Breast epithelium (tissue), 3 donors: Measurements from ENCODE around the gene GPSM1.

Experiments used
- POLR2A ChIP-seq: fragments of 450-650 bp; IDR thresholded peaks from one replicate; pipeline ENCODE4 v1.6.1; 2016; ENCODE audit warnings: antibody characterized with exemption, mild to moderate bottlenecking, moderate library complexity
- TF ChIP-seq, protein P1 (sequence below), 3 donors: fragments of 450-650 bp; IDR thresholded peaks; one replicate each; pipeline ENCODE4 v1.5.1; 2016 to 2017; ENCODE audit warnings: antibody characterized with exemption in 3 of 3, mild to moderate bottlenecking in 3 of 3, moderate library complexity in 3 of 3

GRCh38 chr9:136391737-136392537 is 64.6 kb downstream of the GPSM1 start:
- no peak for TF ChIP-seq POLR2A
- TF ChIP-seq, protein P1, sequence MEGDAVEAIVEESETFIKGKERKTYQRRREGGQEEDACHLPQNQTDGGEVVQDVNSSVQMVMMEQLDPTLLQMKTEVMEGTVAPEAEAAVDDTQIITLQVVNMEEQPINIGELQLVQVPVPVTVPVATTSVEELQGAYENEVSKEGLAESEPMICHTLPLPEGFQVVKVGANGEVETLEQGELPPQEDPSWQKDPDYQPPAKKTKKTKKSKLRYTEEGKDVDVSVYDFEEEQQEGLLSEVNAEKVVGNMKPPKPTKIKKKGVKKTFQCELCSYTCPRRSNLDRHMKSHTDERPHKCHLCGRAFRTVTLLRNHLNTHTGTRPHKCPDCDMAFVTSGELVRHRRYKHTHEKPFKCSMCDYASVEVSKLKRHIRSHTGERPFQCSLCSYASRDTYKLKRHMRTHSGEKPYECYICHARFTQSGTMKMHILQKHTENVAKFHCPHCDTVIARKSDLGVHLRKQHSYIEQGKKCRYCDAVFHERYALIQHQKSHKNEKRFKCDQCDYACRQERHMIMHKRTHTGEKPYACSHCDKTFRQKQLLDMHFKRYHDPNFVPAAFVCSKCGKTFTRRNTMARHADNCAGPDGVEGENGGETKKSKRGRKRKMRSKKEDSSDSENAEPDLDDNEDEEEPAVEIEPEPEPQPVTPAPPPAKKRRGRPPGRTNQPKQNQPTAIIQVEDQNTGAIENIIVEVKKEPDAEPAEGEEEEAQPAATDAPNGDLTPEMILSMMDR (IDR thresholded peaks at IDR 0.05), result no peak
